Fibroblast of lung (primary cell): ENCODE data around the gene RBBP9. TPM values are rescaled to one million over a fixed set of nuclear protein-coding genes. Genes with fewer than 3 reads are reported as not detected.

Experiments used
- DNase-seq, 2 donors: peaks; one replicate each; pipeline versions ENCODE4 v3.0.0 to v3.0.0-alpha.2; 2010; ENCODE audit warnings: low read depth in 2 of 2
- H2AFZ ChIP-seq: 2 replicates; pipeline ENCODE4 v1.5.1; 2012; ENCODE audit warnings: low read length, control low read depth, inconsistent platforms
- H3K27ac ChIP-seq: 2 replicates; pipeline ENCODE4 v1.5.1; 2011; ENCODE audit warnings: low read length, control low read depth; ENCODE audit not compliant: insufficient read depth
- H3K27me3 ChIP-seq: 2 replicates; pipeline ENCODE4 v1.5.1; 2011; ENCODE audit warnings: mild to moderate bottlenecking, low read length; ENCODE audit not compliant: control insufficient read depth, insufficient read depth
- H3K36me3 ChIP-seq: 2 replicates; pipeline ENCODE4 v1.5.1; 2011; ENCODE audit warnings: low read length; ENCODE audit not compliant: control insufficient read depth, insufficient read depth
- H3K4me1 ChIP-seq: 2 replicates; pipeline ENCODE4 v1.5.1; 2011; ENCODE audit warnings: low read length; ENCODE audit not compliant: control insufficient read depth, insufficient read depth; ENCODE audit errors: extremely low read depth
- H3K4me2 ChIP-seq: 2 replicates; pipeline ENCODE4 v1.5.1; 2011; ENCODE audit warnings: low read length, control low read depth; ENCODE audit not compliant: insufficient read depth; ENCODE audit errors: extremely low read depth
- H3K4me3 ChIP-seq, 4 experiments: fragments of 200-600 bp in 1 of 4; sonication (generic) in 1 of 4; replicated peaks in 1 of 4; 2 replicates each; pipeline ENCODE4 v1.5.1; 2011 to 2016; ENCODE audit warnings: low read length in 4 of 4, low read depth in 3 of 4, mild to moderate bottlenecking in 3 of 4, control low read depth in 2 of 4, inconsistent platforms in 1 of 4, mixed read lengths in 1 of 4; ENCODE audit not compliant: insufficient read depth in 1 of 4; ENCODE audit errors: control extremely low read depth in 1 of 4
- H3K79me2 ChIP-seq: 2 replicates; pipeline ENCODE4 v1.5.1; 2012; ENCODE audit warnings: mild to moderate bottlenecking, low read length, inconsistent platforms; ENCODE audit not compliant: control insufficient read depth, insufficient read depth
- H3K9ac ChIP-seq: 2 replicates; pipeline ENCODE4 v1.5.1; 2011; ENCODE audit warnings: mild to moderate bottlenecking, low read length, control low read depth; ENCODE audit not compliant: insufficient read depth
- H3K9me3 ChIP-seq: 2 replicates; pipeline ENCODE4 v1.5.1; 2012; ENCODE audit warnings: low read depth, low read length; ENCODE audit not compliant: control insufficient read depth, insufficient read depth
- H4K20me1 ChIP-seq: 2 replicates; pipeline ENCODE4 v1.5.1; 2011; ENCODE audit warnings: low read length; ENCODE audit not compliant: control insufficient read depth, insufficient read depth; ENCODE audit errors: extremely low read depth
- CTCF ChIP-seq, 2 donors: IDR thresholded peaks in 1 of 2; conservative IDR thresholded peaks in 1 of 2; 1 replicate in 1 of 2; 2 replicates in 1 of 2; pipeline ENCODE4 v1.5.1; 2011 to 2012; ENCODE audit warnings: low read length in 2 of 2, control low read depth in 1 of 2, inconsistent platforms in 1 of 2, low read depth in 1 of 2, mild to moderate bottlenecking in 1 of 2
- EZH2 ChIP-seq: IDR thresholded peaks from 2 replicates; pipeline ENCODE4 v1.5.1; 2012; ENCODE audit warnings: low read length, control low read depth, mild to moderate bottlenecking; ENCODE audit errors: missing control alignments
- polyA plus RNA-seq, 2 donors: library from polyadenylated mRNA; depleted of rRNA in 1 of 2; stranded (reverse) in 1 of 2; unstranded in 1 of 2; fragments of >200 nt; gene quantifications; 2 replicates each; pipeline ENCODE4 v1.2.1, GENCODE V29; 2011 to 2012; ENCODE audit warnings: missing spikeins in 1 of 2
- total RNA-seq: library from RNA; depleted of rRNA; stranded (reverse); fragments of >200 nt; gene quantifications from 2 replicates; pipeline ENCODE4 v1.2.1, GENCODE V29; 2014

RBBP9 gene
- total and polyA plus RNA-seq, 2 donors (not counting 1 experiment from before 2014, with no cell fraction given): 19.0 to 19.2 TPM

- Histone ChIP-seq H3K9me3 (no peaks in the 10 kb centered on the region), H3K36me3 (peaks cover 4% of the 10 kb centered on the region), H3K27ac (peak overlapping the region; percentile 96), H3K79me2 (peaks cover 19% of the 10 kb centered on the region), H3K4me2 (peak overlapping the region; percentile 96), H3K4me3 (peak overlapping the region; percentile 68 to 100 (median 82)), H2AFZ (peak overlapping the region; percentile 91), H3K9ac (peak overlapping the region; percentile 44), H4K20me1 (no peaks in the 10 kb centered on the region), H3K4me1 (no peaks in the 10 kb centered on the region), H3K27me3 (no peaks in the 10 kb centered on the region)
- no peak for TF ChIP-seq EZH2
- TF ChIP-seq CTCF (conservative IDR thresholded peaks at IDR 0.05 in 1 of 2, IDR thresholded peaks at IDR 0.05 in 1 of 2; ENCODE audit: low read depth in 1 of 2, low read length in 2 of 2): no peak
- no peak for DNase-seq
Observed at GRCh38 chr20:18466574-18466893, 30.5 kb downstream of the RBBP9 start.

GRCh38 chr20:18465536-18466200 is 31.4 kb downstream of the RBBP9 start:
- Histone ChIP-seq H3K4me3 (peak overlapping the region in 2 of 4 experiments; percentile 96 to 100), H3K4me2 (peak overlapping the region; percentile 96), H2AFZ (peak overlapping the region; percentile 31), H3K27ac (no peak overlapping the region), H3K9ac (no peak overlapping the region), H3K27me3 (no peaks in the 10 kb centered on the region), H3K4me1 (no peaks in the 10 kb centered on the region), H3K36me3 (peaks cover 2% of the 10 kb centered on the region), H4K20me1 (no peaks in the 10 kb centered on the region), H3K79me2 (peaks cover 19% of the 10 kb centered on the region), H3K9me3 (no peaks in the 10 kb centered on the region)
- TF ChIP-seq CTCF (conservative IDR thresholded peaks at IDR 0.05 in 1 of 2, IDR thresholded peaks at IDR 0.05 in 1 of 2; ENCODE audit: low read depth in 1 of 2, low read length in 2 of 2): no peak
- no peak for TF ChIP-seq EZH2
- DNase-seq: no peak

- no peak overlapping the region for H2AFZ ChIP-seq
- no peaks in the 10 kb centered on the region for H3K9me3 ChIP-seq
- H3K79me2 ChIP-seq: no peaks in the 10 kb centered on the region
- no peaks in the 10 kb centered on the region for H4K20me1 ChIP-seq
- no peak overlapping the region for H3K4me3 ChIP-seq
- no peaks in the 10 kb centered on the region for H3K36me3 ChIP-seq
- H3K4me2 ChIP-seq: no peak overlapping the region
- TF ChIP-seq EZH2: no peak
- TF ChIP-seq CTCF (conservative IDR thresholded peaks at IDR 0.05 in 1 of 2, IDR thresholded peaks at IDR 0.05 in 1 of 2; ENCODE audit: low read depth in 1 of 2, low read length in 2 of 2): no peak
- H3K9ac ChIP-seq: no peak overlapping the region
- no peak overlapping the region for H3K27ac ChIP-seq
- H3K4me1 ChIP-seq: no peaks in the 10 kb centered on the region
- no peaks in the 10 kb centered on the region for H3K27me3 ChIP-seq
- DNase-seq: no peak
Observed at GRCh38 chr20:18456600-18456999, 40.4 kb downstream of the RBBP9 start.
